ENCODE results near the gene SPATA45.

DNA sequence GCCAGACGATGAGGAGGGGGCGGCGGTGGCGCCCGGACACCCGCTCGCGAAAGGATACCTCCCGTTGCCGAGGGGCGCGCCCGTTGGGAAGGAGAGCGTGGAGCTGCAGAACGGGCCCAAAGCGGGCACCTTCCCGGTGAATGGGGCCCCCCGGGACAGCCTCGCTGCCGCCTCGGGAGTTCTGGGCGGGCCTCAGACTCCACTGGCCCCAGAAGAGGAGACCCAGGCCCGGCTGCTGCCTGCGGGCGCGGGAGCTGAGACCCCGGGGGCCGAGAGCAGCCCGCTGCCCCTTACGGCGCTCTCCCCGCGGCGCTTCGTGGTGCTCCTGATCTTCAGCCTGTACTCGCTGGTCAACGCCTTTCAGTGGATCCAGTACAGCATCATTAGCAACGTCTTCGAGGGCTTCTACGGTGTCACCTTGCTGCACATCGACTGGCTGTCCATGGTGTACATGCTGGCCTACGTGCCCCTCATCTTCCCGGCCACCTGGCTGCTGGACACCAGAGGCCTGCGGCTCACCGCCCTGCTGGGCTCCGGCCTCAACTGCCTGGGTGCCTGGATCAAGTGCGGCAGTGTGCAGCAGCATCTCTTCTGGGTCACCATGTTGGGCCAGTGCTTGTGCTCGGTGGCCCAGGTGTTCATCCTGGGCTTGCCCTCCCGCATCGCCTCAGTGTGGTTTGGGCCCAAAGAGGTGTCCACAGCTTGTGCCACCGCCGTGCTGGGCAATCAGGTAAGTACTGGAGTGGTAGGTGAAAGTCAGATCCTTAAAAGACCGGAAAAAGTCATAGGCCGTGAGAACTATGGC is 11.2 kb upstream of the SPATA45 start:
- TF ChIP-seq, protein P1, sequence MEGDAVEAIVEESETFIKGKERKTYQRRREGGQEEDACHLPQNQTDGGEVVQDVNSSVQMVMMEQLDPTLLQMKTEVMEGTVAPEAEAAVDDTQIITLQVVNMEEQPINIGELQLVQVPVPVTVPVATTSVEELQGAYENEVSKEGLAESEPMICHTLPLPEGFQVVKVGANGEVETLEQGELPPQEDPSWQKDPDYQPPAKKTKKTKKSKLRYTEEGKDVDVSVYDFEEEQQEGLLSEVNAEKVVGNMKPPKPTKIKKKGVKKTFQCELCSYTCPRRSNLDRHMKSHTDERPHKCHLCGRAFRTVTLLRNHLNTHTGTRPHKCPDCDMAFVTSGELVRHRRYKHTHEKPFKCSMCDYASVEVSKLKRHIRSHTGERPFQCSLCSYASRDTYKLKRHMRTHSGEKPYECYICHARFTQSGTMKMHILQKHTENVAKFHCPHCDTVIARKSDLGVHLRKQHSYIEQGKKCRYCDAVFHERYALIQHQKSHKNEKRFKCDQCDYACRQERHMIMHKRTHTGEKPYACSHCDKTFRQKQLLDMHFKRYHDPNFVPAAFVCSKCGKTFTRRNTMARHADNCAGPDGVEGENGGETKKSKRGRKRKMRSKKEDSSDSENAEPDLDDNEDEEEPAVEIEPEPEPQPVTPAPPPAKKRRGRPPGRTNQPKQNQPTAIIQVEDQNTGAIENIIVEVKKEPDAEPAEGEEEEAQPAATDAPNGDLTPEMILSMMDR (IDR thresholded peaks at IDR 0.05 in 4 of 5, conservative IDR thresholded peaks at IDR 0.05 in 1 of 5) = no peak
- TF ChIP-seq POLR2A (IDR thresholded peaks at IDR 0.05) = no peak
